Endothelial cell of umbilical vein (primary cell): ENCODE data around the gene PTPN20. TPM values are rescaled to one million over a fixed set of nuclear protein-coding genes. Genes with fewer than 3 reads are reported as not detected.

Source experiments
- BruUV-seq: library from RNA; stranded (reverse); fragments of 400-500 nt; replicated peaks from 2 replicates; lab custom pipeline; 2021; lab: Mats Ljungman, UMichigan
- CTCF ChIA-PET: fragments of 300-600, 350-600 bp; sonication (Branson Sonifier 250); formaldehyde crosslinking; loops from one replicate; lab custom pipeline; 2021; ENCODE audit warnings: antibody characterized with exemption, inconsistent platforms; lab: Charles Lee
- POLR2A ChIA-PET: fragments of 300-600, 350-600 bp; sonication (Branson Sonifier 250); formaldehyde crosslinking; loops from one replicate; lab custom pipeline; 2021; ENCODE audit warnings: antibody characterized with exemption, inconsistent platforms; lab: Charles Lee
- DNase-seq: peaks from one replicate; pipeline ENCODE4 v3.0.0-alpha.2; 2011; ENCODE audit warnings: low read depth, low spot score
- FAIRE-seq: peaks from 2 replicates; lab custom pipeline; 2011; peaks lifted over from hg19 to GRCh38; lab: Jason Lieb, UNC
- H2AFZ ChIP-seq: 2 replicates; pipeline ENCODE4 v1.6.0; 2012; ENCODE audit warnings: low read depth, low read length, control low read depth, inconsistent platforms
- H3K27ac ChIP-seq: 2 replicates; pipeline ENCODE4 v1.5.1; 2011; ENCODE audit warnings: low read depth, mild to moderate bottlenecking, control low read depth, low read length, moderate library complexity; ENCODE audit not compliant: insufficient read depth
- H3K27me3 ChIP-seq, 2 experiments: 2 replicates each; pipeline versions ENCODE4 v1.6.0 to v1.6.1; 2011; ENCODE audit warnings: low read length in 2 of 2, mixed read lengths in 1 of 2; ENCODE audit not compliant: control insufficient read depth in 2 of 2, insufficient read depth in 2 of 2
- H3K36me3 ChIP-seq, 2 experiments: 2 replicates in 1 of 2; 3 replicates in 1 of 2; pipeline ENCODE4 v1.5.1; 2011; ENCODE audit warnings: low read length in 2 of 2, mild to moderate bottlenecking in 1 of 2, moderate library complexity in 1 of 2; ENCODE audit not compliant: control insufficient read depth in 2 of 2, insufficient read depth in 2 of 2; ENCODE audit errors: extremely low read depth in 1 of 2
- H3K4me1 ChIP-seq: 3 replicates; pipeline ENCODE4 v1.5.1; 2011; ENCODE audit warnings: mild to moderate bottlenecking, low read length; ENCODE audit not compliant: control insufficient read depth, insufficient read depth; ENCODE audit errors: extremely low read depth
- H3K4me2 ChIP-seq: 2 replicates; pipeline ENCODE4 v1.6.1; 2011; ENCODE audit warnings: low read length, control low read depth, mixed read lengths; ENCODE audit not compliant: insufficient read depth
- H3K4me3 ChIP-seq, 3 experiments: fragments of 200-600 bp in 1 of 3; sonication (generic), shearing (Covaris generic) in 1 of 3; replicated peaks in 1 of 3; 2 replicates each; pipeline ENCODE4 v1.5.1; 2011 to 2016; ENCODE audit warnings: control low read depth in 3 of 3, low read length in 3 of 3, mild to moderate bottlenecking in 2 of 3, inconsistent platforms in 1 of 3, low read depth in 1 of 3, moderate library complexity in 1 of 3; ENCODE audit not compliant: insufficient read depth in 1 of 3
- H3K79me2 ChIP-seq: 2 replicates; pipeline ENCODE4 v1.6.0; 2012; ENCODE audit warnings: low read length, inconsistent platforms; ENCODE audit not compliant: control insufficient read depth, insufficient read depth
- H3K9ac ChIP-seq: replicated peaks from 2 replicates; pipeline ENCODE3; 2011; ENCODE audit warnings: low read length, control low read depth; ENCODE audit not compliant: insufficient read depth; ENCODE audit errors: extremely low read depth
- H3K9me1 ChIP-seq: replicated peaks from 3 replicates; pipeline ENCODE4 v1.6.0; 2011; ENCODE audit warnings: mild to moderate bottlenecking, low read length; ENCODE audit not compliant: control insufficient read depth, insufficient read depth; ENCODE audit errors: extremely low read depth
- H3K9me3 ChIP-seq: replicated peaks from 2 replicates; pipeline ENCODE4 v1.5.1; 2012; ENCODE audit warnings: low read length, inconsistent platforms; ENCODE audit not compliant: control insufficient read depth, insufficient read depth
- H4K20me1 ChIP-seq: replicated peaks from 2 replicates; pipeline ENCODE3; 2011; ENCODE audit warnings: mild to moderate bottlenecking, low read length; ENCODE audit not compliant: control insufficient read depth, insufficient read depth; ENCODE audit errors: extremely low read depth
- CTCF ChIP-seq, 2 donors: IDR thresholded peaks; 1 replicate in 1 of 2; 2 replicates in 1 of 2; pipeline ENCODE4 v1.5.1; 2011; ENCODE audit warnings: low read length in 2 of 2, mild to moderate bottlenecking in 2 of 2, moderate library complexity in 2 of 2, control low read depth in 1 of 2, inconsistent platforms in 1 of 2, low read depth in 1 of 2; ENCODE audit not compliant: insufficient read depth in 1 of 2; ENCODE audit errors: extremely low read depth in 1 of 2
- EZH2 ChIP-seq: IDR thresholded peaks from 2 replicates; pipeline ENCODE4 v1.6.1; 2012; ENCODE audit warnings: borderline replicate concordance, low read depth, mild to moderate bottlenecking, moderate library complexity, low read length, inconsistent platforms; ENCODE audit not compliant: severe bottlenecking
- FOS ChIP-seq: IDR thresholded peaks from 2 replicates; pipeline ENCODE4 v1.6.1; 2011; ENCODE audit warnings: mild to moderate bottlenecking, low read length, moderate library complexity, borderline replicate concordance; ENCODE audit not compliant: insufficient read depth
- GATA2 ChIP-seq: IDR thresholded peaks from 2 replicates; pipeline ENCODE4 v1.7.0; 2011; ENCODE audit warnings: low read depth, mild to moderate bottlenecking, moderate library complexity, mixed read lengths, low read length; ENCODE audit not compliant: insufficient read length, insufficient read depth
- JUN ChIP-seq: IDR thresholded peaks from 2 replicates; pipeline ENCODE4 v1.6.1; 2011; ENCODE audit warnings: borderline replicate concordance, low read depth; ENCODE audit not compliant: insufficient read length, insufficient read depth
- MYC ChIP-seq: IDR thresholded peaks from one replicate; pipeline ENCODE4 v1.6.1; 2011; ENCODE audit warnings: mild to moderate bottlenecking, low read depth, low read length
- POLR2A ChIP-seq: IDR thresholded peaks from 2 replicates; pipeline ENCODE4 v1.6.1; 2012; ENCODE audit warnings: low read depth, mild to moderate bottlenecking, control low read depth, low read length
- POLR2AphosphoS5 ChIP-seq: IDR thresholded peaks from 2 replicates; pipeline ENCODE4 v1.6.1; 2012; ENCODE audit warnings: low read depth, mild to moderate bottlenecking, control low read depth, low read length, moderate library complexity; ENCODE audit not compliant: insufficient read depth
- dilution Hi-C: fragments of 300-500 bp; cut with MboI; formaldehyde crosslinking; loops from one replicate; pipeline ENCODE4 v1.15.0; 2019; ENCODE audit warnings: low sequenced_read_pairs; ENCODE audit not compliant: extremely low pct_ligation_motif_present
- intact Hi-C: fragments of 100-400 bp; cut with micrococcal nuclease; formaldehyde crosslinking; loops from one replicate; pipeline ENCODE4 v1.10.0; 2022
- polyA plus RNA-seq, 4 experiments: library from polyadenylated mRNA; depleted of rRNA in 3 of 4; stranded (reverse) in 3 of 4; unstranded in 1 of 4; fragments of >200 nt; gene quantifications; 2 replicates each; pipeline versions ENCODE4 v1.2.1 to v1.2.3, GENCODE V29; 2011 to 2012; ENCODE audit warnings: missing spikeins in 1 of 4
- total RNA-seq: library from RNA; stranded (reverse); gene quantifications from 2 replicates; pipeline ENCODE4 v1.2.3, GENCODE V29; 2021
- TF ChIP-seq, protein P1 (sequence below): IDR thresholded peaks from 2 replicates; pipeline ENCODE4 v1.6.1; 2011; ENCODE audit not compliant: insufficient read depth, insufficient read length

PTPN20 gene
- total and polyA plus RNA-seq, 2 donors (not counting 3 experiments of a cell fraction or from before 2014, with no cell fraction given) = 0.27 TPM; not detected in 1

- ChIA-PET CTCF (interaction anchor here (2.2 kb wide), 1 partner anchor 8 kb away, joined by 9 read pairs; no protein-coding TSS in a partner anchor), POLR2A (no interaction called here)
- Histone ChIP-seq H3K36me3 (no peaks in the 10 kb centered on the region), H3K79me2 (no peaks in the 10 kb centered on the region), H3K9me3 (no peaks in the 10 kb centered on the region), H3K27ac (no peak overlapping the region), H2AFZ (no peak overlapping the region), H3K4me2 (no peak overlapping the region), H3K9me1 (no peaks in the 10 kb centered on the region), H3K4me1 (no peaks in the 10 kb centered on the region), H4K20me1 (no peaks in the 10 kb centered on the region), H3K27me3 (no peaks in the 10 kb centered on the region), H3K9ac (no peak overlapping the region), H3K4me3 (no peak overlapping the region)
- dilution Hi-C loops (no loop called here), intact Hi-C loops (no loop called here)
- TF ChIP-seq POLR2AphosphoS5 (no peak), JUN (no peak), MYC (no peak), POLR2A (no peak), FOS (no peak), EZH2 (no peak), GATA2 (no peak), CTCF (IDR thresholded peaks at IDR 0.05; ENCODE audit: extremely low read depth in 1 of 2, insufficient read depth in 1 of 2, low read depth in 1 of 2, low read length in 2 of 2) (no peak)
- TF ChIP-seq, protein P1, sequence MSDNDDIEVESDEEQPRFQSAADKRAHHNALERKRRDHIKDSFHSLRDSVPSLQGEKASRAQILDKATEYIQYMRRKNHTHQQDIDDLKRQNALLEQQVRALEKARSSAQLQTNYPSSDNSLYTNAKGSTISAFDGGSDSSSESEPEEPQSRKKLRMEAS = no peak
- FAIRE-seq = no peak
- no TSS peak for BruUV-seq
- no peak for DNase-seq
These were observed 128.3 kb downstream of the PTPN20 start for GRCh38 chr10:47039562-47039913.
